OCI-LY7 (cell line): Measurements from ENCODE around the gene PDZRN4. TPM values are rescaled to one million over a fixed set of nuclear protein-coding genes. Genes with fewer than 3 reads are reported as not detected.

ENCODE experiments used
- BruUV-seq: library from RNA; stranded (reverse); fragments of 400-500 nt; replicated peaks from 2 replicates; lab custom pipeline; 2021; lab: Mats Ljungman, UMichigan
- CTCF ChIA-PET: fragments of 300-600 bp; sonication (Branson Sonifier 250); formaldehyde crosslinking; loops from one replicate; lab custom pipeline; 2022; ENCODE audit warnings: antibody characterized with exemption; ENCODE audit not compliant: unreplicated experiment; lab: Charles Lee
- POLR2A ChIA-PET: fragments of 300-600 bp; sonication (Branson Sonifier 250); formaldehyde crosslinking; loops from one replicate; lab custom pipeline; 2022; ENCODE audit warnings: antibody characterized with exemption; lab: Charles Lee
- DNase-seq: peaks from one replicate; pipeline ENCODE4 v3.0.0-alpha.2; 2015; ENCODE audit warnings: low spot score
- H2AFZ ChIP-seq: fragments of 200-600 bp; sonication (generic), shearing (Covaris generic); 2 replicates; pipeline ENCODE4 v1.6.1; 2014; ENCODE audit warnings: mild to moderate bottlenecking, antibody characterized with exemption, low read length, moderate library complexity
- H3K27ac ChIP-seq: fragments of 200-600 bp; sonication (generic); 2 replicates; pipeline ENCODE4 v1.5.1; 2014; ENCODE audit warnings: mixed run types, low read depth, mild to moderate bottlenecking, moderate library complexity, low read length, inconsistent platforms; ENCODE audit not compliant: poor library complexity, severe bottlenecking
- H3K36me3 ChIP-seq: fragments of 200-600 bp; sonication (generic); 2 replicates; pipeline ENCODE4 v1.6.1; 2014; ENCODE audit warnings: mild to moderate bottlenecking, antibody characterized with exemption, low read length, moderate library complexity, mixed read lengths; ENCODE audit not compliant: insufficient read depth
- H3K4me1 ChIP-seq: fragments of 200-600 bp; sonication (generic); 2 replicates; pipeline ENCODE4 v1.5.1; 2014; ENCODE audit warnings: mild to moderate bottlenecking, low read length; ENCODE audit not compliant: insufficient read depth, poor library complexity, severe bottlenecking
- H3K4me2 ChIP-seq: fragments of 200-600 bp; sonication (generic); 2 replicates; pipeline ENCODE4 v1.6.1; 2014; ENCODE audit warnings: mild to moderate bottlenecking, low read length
- H3K4me3 ChIP-seq: fragments of 200-600 bp; sonication (generic); 2 replicates; pipeline ENCODE4 v1.5.1; 2014; ENCODE audit warnings: mild to moderate bottlenecking, low read depth, low read length; ENCODE audit not compliant: poor library complexity, severe bottlenecking
- H3K79me2 ChIP-seq: fragments of 200-600 bp; sonication (generic); 2 replicates; pipeline ENCODE4 v1.6.1; 2016; ENCODE audit warnings: low read depth, mild to moderate bottlenecking, low read length, moderate library complexity, mixed read lengths; ENCODE audit not compliant: insufficient read depth
- H3K9me2 ChIP-seq: fragments of 200-600 bp; sonication (generic); 2 replicates; pipeline ENCODE4 v1.6.1; 2016; ENCODE audit warnings: mild to moderate bottlenecking, low read length, mixed read lengths; ENCODE audit not compliant: insufficient read depth
- H3K9me3 ChIP-seq: fragments of 200-600 bp; sonication (generic); 2 replicates; pipeline ENCODE4 v1.6.1; 2014; ENCODE audit warnings: mild to moderate bottlenecking, mixed run types, low read length, mixed read lengths
- H4K20me1 ChIP-seq: fragments of 200-600 bp; sonication (generic); 2 replicates; pipeline ENCODE4 v1.6.1; 2014; ENCODE audit warnings: mild to moderate bottlenecking, antibody characterized with exemption, low read length, moderate library complexity, mixed read lengths; ENCODE audit not compliant: insufficient read depth
- EZH2phosphoT487 ChIP-seq: fragments of 200-600 bp; sonication (generic); IDR thresholded peaks from 2 replicates; pipeline ENCODE4 v1.6.1; 2018; ENCODE audit warnings: low read depth, borderline replicate concordance, mild to moderate bottlenecking, mixed run types, antibody characterized with exemption, low read length, moderate library complexity, mixed read lengths
- intact Hi-C: fragments of 100-400 bp; cut with micrococcal nuclease; formaldehyde crosslinking; loops from one replicate; pipeline ENCODE4 v1.10.0; 2022; ENCODE audit not compliant: unreplicated experiment
- total RNA-seq, 2 experiments: library from RNA; depleted of rRNA in 1 of 2; stranded (reverse); fragments of >200 nt in 1 of 2; shearing (Covaris generic) in 1 of 2; gene quantifications; 2 replicates each; pipeline ENCODE4 v1.2.3, GENCODE V29; 2014 to 2022
- TF ChIP-seq, protein P1 (sequence below): fragments of 200-600 bp; sonication (generic); conservative IDR thresholded peaks from 2 replicates; pipeline ENCODE4 v1.5.1; 2014; ENCODE audit warnings: mild to moderate bottlenecking, antibody characterized with exemption, low read length, moderate library complexity, mixed read lengths

Gene PDZRN4
- total RNA-seq, 2 experiments from 2014 or later = 6.8 to 16.8 TPM

DNA sequence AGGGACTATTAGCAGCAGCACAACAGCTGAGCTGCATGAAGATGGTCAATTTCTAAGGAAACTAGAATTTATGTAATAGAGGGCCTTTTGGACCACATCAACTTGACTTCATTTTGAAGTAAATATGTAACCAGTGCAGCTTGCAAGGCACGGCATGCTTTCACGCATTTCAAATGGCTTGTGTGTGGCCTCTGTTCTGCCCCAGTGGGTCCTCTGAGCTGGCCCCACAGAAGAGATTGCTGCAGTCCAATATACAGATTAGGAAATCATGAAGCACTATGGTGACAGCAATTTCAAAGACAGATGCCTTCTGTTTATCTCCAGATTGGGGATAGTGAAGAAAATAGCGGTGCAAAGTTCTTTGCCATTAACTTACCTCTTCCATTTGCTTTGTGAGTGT lies 101.4 kb downstream of the PDZRN4 start:
- DNase-seq = no peak
- Histone ChIP-seq H3K9me2 (no peaks in the 10 kb centered on the region), H3K79me2 (no peaks in the 10 kb centered on the region), H3K27ac (no peak overlapping the region), H4K20me1 (no peaks in the 10 kb centered on the region), H3K9me3 (no peaks in the 10 kb centered on the region), H3K4me3 (no peak overlapping the region), H3K4me1 (no peaks in the 10 kb centered on the region), H3K4me2 (no peak overlapping the region), H2AFZ (no peak overlapping the region), H3K36me3 (no peaks in the 10 kb centered on the region)
- no TSS peak for BruUV-seq
- intact Hi-C loops = no loop called here
- POLR2A ChIA-PET = no interaction called here
- TF ChIP-seq EZH2phosphoT487 = no peak
- TF ChIP-seq, protein P1, sequence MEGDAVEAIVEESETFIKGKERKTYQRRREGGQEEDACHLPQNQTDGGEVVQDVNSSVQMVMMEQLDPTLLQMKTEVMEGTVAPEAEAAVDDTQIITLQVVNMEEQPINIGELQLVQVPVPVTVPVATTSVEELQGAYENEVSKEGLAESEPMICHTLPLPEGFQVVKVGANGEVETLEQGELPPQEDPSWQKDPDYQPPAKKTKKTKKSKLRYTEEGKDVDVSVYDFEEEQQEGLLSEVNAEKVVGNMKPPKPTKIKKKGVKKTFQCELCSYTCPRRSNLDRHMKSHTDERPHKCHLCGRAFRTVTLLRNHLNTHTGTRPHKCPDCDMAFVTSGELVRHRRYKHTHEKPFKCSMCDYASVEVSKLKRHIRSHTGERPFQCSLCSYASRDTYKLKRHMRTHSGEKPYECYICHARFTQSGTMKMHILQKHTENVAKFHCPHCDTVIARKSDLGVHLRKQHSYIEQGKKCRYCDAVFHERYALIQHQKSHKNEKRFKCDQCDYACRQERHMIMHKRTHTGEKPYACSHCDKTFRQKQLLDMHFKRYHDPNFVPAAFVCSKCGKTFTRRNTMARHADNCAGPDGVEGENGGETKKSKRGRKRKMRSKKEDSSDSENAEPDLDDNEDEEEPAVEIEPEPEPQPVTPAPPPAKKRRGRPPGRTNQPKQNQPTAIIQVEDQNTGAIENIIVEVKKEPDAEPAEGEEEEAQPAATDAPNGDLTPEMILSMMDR = no peak
- CTCF ChIA-PET = no interaction called here

DNA sequence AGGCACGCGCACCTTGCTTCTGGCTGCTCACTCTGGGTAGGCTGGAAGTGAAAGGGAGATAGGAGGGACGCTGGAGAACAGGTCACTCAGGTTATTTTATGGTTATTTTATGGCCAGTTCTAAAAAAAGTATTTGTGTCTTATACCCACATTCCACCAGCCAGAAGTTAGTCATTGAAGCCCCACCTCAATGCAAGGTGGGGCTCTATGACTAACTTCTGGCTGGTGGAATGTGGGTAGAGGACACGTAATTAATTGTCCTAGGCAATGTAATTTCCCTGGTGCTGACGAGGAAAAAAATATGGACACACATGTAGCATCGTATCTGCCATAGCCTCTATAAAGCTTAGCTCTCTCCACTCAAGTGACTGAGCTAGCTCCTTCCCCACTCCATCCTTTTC lies 104.9 kb downstream of the PDZRN4 start:
- intact Hi-C loops = no loop called here
- no peak for DNase-seq
- Histone ChIP-seq H3K27ac (no peak overlapping the region), H3K9me2 (no peaks in the 10 kb centered on the region), H3K4me2 (no peak overlapping the region), H3K79me2 (no peaks in the 10 kb centered on the region), H3K36me3 (no peaks in the 10 kb centered on the region), H4K20me1 (no peaks in the 10 kb centered on the region), H3K4me1 (no peaks in the 10 kb centered on the region), H3K9me3 (no peaks in the 10 kb centered on the region), H2AFZ (no peak overlapping the region), H3K4me3 (no peak overlapping the region)
- TF ChIP-seq, protein P1 = no peak
- no peak for TF ChIP-seq EZH2phosphoT487
- CTCF ChIA-PET = no interaction called here
- POLR2A ChIA-PET = interaction anchor here (0.6 kb wide), 1 partner anchor 738 kb away, joined by 5 read pairs; no protein-coding TSS in a partner anchor
- no TSS peak for BruUV-seq

DNA sequence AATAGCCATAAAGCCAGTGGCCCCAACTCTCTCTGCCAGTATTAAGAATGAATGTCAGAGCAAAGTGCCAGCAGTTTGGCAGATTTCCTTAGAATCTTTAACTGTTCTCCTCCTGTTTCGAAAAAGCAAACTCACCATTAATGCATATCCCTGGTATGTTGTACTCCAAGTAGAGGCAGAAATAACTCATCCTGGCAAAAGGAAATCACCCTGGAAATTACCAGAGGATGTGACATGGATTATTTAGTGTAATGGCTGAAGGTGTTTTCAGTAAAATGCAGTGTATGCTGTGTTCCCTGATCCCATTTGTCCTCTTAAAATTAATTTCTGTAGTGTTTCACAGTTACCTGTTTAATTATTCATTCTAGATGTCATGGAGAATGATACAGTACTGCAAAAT lies 105.3 kb downstream of the PDZRN4 start:
- H3K4me3 ChIP-seq = no peak overlapping the region
- H3K27ac ChIP-seq = no peak overlapping the region
- TF ChIP-seq EZH2phosphoT487 = no peak
- TF ChIP-seq, protein P1 = no peak
- no peaks in the 10 kb centered on the region for H3K36me3 ChIP-seq
- H3K9me2 ChIP-seq = no peaks in the 10 kb centered on the region
- no peaks in the 10 kb centered on the region for H3K79me2 ChIP-seq
- H4K20me1 ChIP-seq = no peaks in the 10 kb centered on the region
- DNase-seq = no peak
- ChIA-PET CTCF (no interaction called here), POLR2A (interaction anchor here (0.6 kb wide), 1 partner anchor 738 kb away, joined by 5 read pairs; no protein-coding TSS in a partner anchor)
- no peaks in the 10 kb centered on the region for H3K9me3 ChIP-seq
- no peak overlapping the region for H2AFZ ChIP-seq
- no TSS peak for BruUV-seq
- H3K4me2 ChIP-seq = no peak overlapping the region
- intact Hi-C loops = no loop called here
- H3K4me1 ChIP-seq = no peaks in the 10 kb centered on the region
